Activated naive CD4-positive, alpha-beta T cell (primary cell): ENCODE measurements around the gene CLCA1.

ENCODE experiments used
- DNase-seq, 4 experiments: peaks; one replicate each; lab custom pipeline; 2025; lab: John Stamatoyannopoulos, UW

Gene CLCA1

DNA sequence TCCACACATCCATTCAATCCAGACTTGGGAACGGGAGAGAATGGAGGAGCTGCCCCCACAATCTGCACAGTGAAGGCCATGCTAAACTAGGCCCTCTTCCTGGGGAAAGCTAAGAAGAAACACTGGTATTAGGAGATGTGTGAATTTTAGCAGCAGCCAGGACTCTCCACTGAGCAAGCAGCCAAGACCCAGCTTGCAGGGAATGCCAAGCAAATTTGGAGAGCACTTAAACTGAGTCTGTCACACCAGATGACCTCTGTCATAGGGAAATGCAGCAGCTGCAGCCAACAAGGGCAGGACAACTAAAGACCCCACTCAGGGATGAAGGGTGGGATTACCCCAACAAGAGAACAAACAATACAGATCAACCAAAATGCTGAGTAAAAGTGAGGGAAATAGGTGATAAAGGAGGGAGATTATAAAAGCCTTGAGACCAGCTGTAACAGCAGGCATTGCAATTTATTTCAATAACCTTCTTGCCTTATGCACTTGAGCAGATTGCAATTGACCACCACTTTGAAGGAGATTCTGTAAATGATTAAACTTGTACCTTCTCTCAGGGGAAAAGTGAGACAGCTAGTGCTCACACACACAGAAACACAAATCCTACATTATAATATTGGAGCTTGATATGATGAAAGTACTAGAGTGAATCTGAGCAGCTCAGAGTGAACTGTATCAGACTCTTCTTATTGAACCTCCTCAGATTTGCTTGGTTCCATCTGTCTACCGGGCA, 2.5 kb upstream of the CLCA1 start:
- DNase-seq, result no peak

DNA sequence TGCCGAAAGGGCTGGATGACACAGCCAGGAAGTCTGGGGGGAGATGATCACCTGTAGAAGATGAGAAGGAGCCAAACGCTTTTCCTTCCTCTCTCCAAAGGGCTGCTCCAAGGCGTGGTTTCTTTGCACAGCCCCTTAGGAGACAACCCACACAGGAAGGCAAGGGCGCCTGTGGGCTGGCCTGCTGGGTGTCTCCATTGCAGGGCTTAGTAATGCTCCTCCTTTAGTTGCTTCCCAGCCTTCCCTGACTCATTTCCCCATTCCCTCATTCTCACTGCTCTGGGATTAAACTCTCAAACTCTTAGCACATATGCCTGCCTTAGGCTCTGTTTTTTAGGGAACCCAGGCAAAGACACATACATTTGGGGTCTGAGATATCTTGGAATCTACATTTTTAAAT, 1.7 kb upstream of the CLCA1 start:
- DNase-seq, result no peak

GRCh38 chr1:86470859-86471258, 2.1 kb downstream of the CLCA1 start:
- no peak for DNase-seq

DNA sequence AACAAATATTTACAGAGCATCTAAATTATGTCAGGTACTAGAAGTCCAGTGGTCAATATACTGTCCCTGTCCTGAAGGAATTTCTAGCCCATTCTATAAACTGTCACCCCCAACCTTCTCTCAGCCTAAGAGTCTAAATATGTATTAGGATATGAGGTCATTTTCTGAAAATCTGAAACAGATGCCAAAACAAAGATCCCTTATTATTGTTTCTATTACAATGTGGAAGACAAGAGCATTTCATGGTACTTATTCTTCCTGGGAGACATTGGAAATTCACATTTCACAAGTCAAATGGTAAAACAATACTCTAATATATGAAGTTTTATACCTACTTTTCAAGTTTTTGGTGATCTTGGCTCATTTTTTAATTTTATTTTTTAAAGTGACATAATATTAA, 2.6 kb downstream of the CLCA1 start:
- no peak for DNase-seq

GRCh38 chr1:86472152-86472551, 3.4 kb downstream of the CLCA1 start:
- no peak for DNase-seq

GRCh38 chr1:86472767-86473166, 4.0 kb downstream of the CLCA1 start:
- DNase-seq, result no peak

GRCh38 chr1:86477256-86477655, 8.5 kb downstream of the CLCA1 start:
- no peak for DNase-seq

GRCh38 chr1:86477682-86478081, 9.0 kb downstream of the CLCA1 start:
- DNase-seq, result no peak

GRCh38 chr1:86478416-86479156, 9.9 kb downstream of the CLCA1 start:
- no peak for DNase-seq

GRCh38 chr1:86481966-86482365, 13.2 kb downstream of the CLCA1 start:
- DNase-seq, result no peak

GRCh38 chr1:86487131-86487810, 18.5 kb downstream of the CLCA1 start:
- no peak for DNase-seq

GRCh38 chr1:86487811-86488141, 19.0 kb downstream of the CLCA1 start:
- DNase-seq, result no peak

- no peak for DNase-seq
These were observed 20.6 kb downstream of the CLCA1 start for GRCh38 chr1:86489242-86489878.

- no peak for DNase-seq
These were observed 22.6 kb downstream of the CLCA1 start for GRCh38 chr1:86491171-86491950.

DNA sequence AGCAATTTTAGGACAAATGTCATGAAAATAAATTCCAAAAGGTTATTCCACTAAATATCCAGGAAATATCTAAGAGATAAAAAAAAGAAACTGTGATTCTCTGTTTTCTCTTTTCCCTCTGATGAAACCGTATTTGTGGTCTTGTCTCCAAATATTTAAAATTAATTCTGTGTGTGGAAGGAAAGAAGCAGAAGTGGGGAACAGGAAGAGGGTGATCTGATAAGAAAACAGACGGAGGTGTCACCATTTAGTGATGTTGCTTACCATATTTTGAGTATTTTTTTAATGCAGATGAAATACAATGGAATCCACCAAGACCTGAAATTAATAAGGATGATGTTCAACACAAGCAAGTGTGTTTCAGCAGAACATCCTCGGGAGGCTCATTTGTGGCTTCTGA, 29.6 kb downstream of the CLCA1 start:
- no peak for DNase-seq

DNA sequence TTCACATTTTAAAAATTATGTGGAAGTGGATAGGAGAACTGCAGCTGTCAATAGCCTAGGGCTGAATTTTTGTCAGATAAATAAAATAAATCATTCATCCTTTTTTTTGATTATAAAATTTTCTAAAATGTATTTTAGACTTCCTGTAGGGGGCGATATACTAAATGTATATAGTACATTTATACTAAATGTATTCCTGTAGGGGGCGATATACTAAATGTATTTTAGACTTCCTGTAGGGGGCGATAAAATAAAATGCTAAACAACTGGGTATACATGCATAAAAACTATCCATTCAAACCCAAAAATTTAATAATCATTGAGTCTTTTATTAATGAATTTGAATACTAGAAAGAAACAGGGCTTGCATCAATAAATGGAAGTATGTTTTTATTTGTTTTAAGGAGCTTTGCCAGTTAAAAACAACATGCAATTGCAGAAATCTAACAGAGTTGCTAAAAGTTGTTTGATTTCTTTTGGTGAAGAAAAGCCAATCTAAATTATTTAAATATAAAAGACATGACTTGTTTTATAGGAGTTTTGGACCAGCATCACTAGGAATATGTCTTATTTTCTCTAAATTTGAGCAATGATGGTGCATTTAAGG, 31.4 kb downstream of the CLCA1 start:
- no peak for DNase-seq

DNA sequence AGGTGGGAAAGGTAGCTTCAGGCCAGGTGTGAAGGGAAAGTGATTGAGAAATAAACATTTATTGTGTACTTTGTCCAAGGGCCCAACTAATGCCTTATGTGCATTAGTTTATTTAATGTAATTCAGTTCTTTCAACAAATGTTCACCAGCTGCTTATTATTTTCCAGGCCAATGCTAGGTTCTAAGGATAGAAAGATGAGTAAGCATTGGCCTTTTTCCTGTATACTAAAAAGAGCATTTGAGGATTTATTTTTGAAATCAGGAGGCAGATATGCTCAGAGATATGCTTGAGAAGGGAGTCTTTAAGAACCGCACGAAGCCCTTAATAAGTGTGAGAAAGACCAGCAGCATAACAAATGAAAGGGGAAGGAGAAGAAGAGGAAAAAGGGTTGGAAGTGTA, 32.0 kb downstream of the CLCA1 start:
- DNase-seq, result no peak

DNA sequence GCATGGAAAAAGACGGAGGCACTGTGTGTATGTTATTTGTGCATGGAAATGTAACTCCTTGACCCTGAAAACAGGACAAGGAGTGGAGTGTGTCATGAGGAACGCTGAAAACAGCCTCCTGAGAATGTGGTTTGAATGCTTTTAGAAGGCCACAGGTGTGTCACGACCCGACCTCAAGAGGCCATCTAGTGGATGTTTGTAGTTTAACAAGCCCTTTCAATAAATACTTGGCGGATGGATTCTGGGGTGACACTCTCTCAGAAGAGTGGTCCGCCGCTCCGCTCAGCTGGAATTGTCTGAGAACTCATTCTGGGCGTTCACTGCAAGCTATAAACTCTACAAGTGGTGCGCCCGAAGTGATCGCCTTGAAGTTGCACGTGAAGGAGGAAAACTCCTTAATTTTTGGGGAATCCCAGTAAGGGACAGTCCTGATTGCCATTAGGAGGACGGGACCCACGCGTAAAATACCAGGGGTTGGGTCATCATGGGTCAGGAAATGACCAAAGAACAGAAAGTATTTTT, 33.5 kb downstream of the CLCA1 start:
- DNase-seq, result peak in 1 of 4 experiments; percentile 9

DNA sequence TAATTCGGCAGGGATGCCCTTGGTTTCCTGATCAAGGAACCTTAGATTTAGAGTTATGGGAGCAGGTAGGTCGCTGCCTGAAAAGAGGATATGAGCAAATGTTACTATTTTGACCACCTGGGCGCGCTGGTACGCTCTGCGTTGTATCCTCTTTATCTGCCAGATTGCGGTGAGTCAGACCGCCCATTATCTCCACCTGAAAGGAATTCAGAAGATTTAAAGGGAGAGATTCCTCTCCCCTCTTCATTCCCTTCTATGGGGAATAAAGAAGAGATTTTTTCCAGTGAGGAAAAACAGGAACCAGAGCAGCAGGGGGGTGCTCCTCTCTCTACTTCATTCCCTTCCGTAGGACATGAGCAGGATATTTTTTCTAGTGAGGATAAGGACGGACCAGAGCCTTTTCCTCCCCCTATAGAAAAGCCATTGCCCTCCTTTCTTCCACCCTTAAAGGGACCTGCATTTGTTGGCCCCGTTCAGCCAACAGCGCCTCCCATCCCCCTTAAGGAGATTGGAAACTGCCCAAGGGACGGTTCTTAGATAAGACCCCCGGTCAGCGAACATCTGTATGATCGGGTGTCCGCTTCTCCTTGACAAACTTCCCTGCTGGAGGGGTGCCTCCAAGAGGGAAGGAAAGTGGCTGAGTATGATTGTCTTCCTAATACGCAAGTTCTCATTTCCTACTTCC, 34.1 kb downstream of the CLCA1 start:
- no peak for DNase-seq

GRCh38 chr1:86503406-86504136, 34.8 kb downstream of the CLCA1 start:
- no peak for DNase-seq
